K562 (cell line): ENCODE measurements around the gene PHACTR3.

Source experiments
- CREB1 ChIP-seq, 2 experiments: sonication (generic) in 1 of 2; formaldehyde crosslinking in 1 of 2; IDR thresholded peaks; 2 replicates each; pipeline versions ENCODE4 v1.6.1 to v1.8.0; 2012 to 2022; ENCODE audit warnings: inconsistent platforms in 1 of 2, mild to moderate bottlenecking in 1 of 2, missing genetic modification reagents in 1 of 2, moderate library complexity in 1 of 2
- POLR2A ChIP-seq: fragments of 450-650 bp; conservative IDR thresholded peaks from 2 replicates; pipeline ENCODE4 v1.6.1; 2016
- TF ChIP-seq, protein P1 (sequence below): sonication (generic); formaldehyde crosslinking; IDR thresholded peaks from 2 replicates; pipeline ENCODE4 v1.8.1; 2022; ENCODE audit warnings: missing genetic modification reagents
- TF ChIP-seq, protein P2 (sequence below): fragments of 450-650 bp; IDR thresholded peaks from 2 replicates; pipeline ENCODE4 v1.6.1; 2016; ENCODE audit warnings: mild to moderate bottlenecking

GRCh38 chr20:59742351-59743095, 138.2 kb downstream of the PHACTR3 start:
- TF ChIP-seq POLR2A = no peak
- TF ChIP-seq, protein P1, sequence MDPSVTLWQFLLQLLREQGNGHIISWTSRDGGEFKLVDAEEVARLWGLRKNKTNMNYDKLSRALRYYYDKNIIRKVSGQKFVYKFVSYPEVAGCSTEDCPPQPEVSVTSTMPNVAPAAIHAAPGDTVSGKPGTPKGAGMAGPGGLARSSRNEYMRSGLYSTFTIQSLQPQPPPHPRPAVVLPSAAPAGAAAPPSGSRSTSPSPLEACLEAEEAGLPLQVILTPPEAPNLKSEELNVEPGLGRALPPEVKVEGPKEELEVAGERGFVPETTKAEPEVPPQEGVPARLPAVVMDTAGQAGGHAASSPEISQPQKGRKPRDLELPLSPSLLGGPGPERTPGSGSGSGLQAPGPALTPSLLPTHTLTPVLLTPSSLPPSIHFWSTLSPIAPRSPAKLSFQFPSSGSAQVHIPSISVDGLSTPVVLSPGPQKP (CRISPR knock-in tag) = no peak
- TF ChIP-seq, protein P2, sequence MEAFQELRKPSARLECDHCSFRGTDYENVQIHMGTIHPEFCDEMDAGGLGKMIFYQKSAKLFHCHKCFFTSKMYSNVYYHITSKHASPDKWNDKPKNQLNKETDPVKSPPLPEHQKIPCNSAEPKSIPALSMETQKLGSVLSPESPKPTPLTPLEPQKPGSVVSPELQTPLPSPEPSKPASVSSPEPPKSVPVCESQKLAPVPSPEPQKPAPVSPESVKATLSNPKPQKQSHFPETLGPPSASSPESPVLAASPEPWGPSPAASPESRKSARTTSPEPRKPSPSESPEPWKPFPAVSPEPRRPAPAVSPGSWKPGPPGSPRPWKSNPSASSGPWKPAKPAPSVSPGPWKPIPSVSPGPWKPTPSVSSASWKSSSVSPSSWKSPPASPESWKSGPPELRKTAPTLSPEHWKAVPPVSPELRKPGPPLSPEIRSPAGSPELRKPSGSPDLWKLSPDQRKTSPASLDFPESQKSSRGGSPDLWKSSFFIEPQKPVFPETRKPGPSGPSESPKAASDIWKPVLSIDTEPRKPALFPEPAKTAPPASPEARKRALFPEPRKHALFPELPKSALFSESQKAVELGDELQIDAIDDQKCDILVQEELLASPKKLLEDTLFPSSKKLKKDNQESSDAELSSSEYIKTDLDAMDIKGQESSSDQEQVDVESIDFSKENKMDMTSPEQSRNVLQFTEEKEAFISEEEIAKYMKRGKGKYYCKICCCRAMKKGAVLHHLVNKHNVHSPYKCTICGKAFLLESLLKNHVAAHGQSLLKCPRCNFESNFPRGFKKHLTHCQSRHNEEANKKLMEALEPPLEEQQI = no peak
- no peak for TF ChIP-seq CREB1 (IDR thresholded peaks at IDR 0.05)
- TF ChIP-seq CREB1 (CRISPR knock-in tag; IDR thresholded peaks at IDR 0.05) = no peak
